Common myeloid progenitor, CD34-positive (primary cell): Measurements from ENCODE around the gene HAAO.
"Not testable (repeated sequence)": the region's sequence is repeated elsewhere in the genome, so short reads cannot be mapped to it uniquely, and the experiment has no call there.

Source experiments
- CTCF ChIA-PET: fragments of 350-600 bp; sonication (Branson Sonifier 250); formaldehyde crosslinking; loops from one replicate; lab custom pipeline; 2021; ENCODE audit warnings: antibody characterized with exemption; lab: Charles Lee
- POLR2A ChIA-PET: fragments of 350-600 bp; sonication (Branson Sonifier 250); formaldehyde crosslinking; loops from one replicate; lab custom pipeline; 2021; ENCODE audit warnings: antibody characterized with exemption; lab: Charles Lee
- DNase-seq, 3 donors: peaks; one replicate each; pipeline versions ENCODE4 v3.0.0 to v3.0.0-alpha.2; 2013
- H3K27ac ChIP-seq, 2 experiments: 1 replicate in 1 of 2; 2 replicates in 1 of 2; pipeline ENCODE4 v1.7.0; 2013; ENCODE audit warnings: inconsistent platforms in 2 of 2, low read length in 2 of 2, mild to moderate bottlenecking in 2 of 2, low read depth in 1 of 2, moderate library complexity in 1 of 2; ENCODE audit not compliant: severe bottlenecking in 2 of 2, insufficient read depth in 1 of 2, poor library complexity in 1 of 2
- H3K27me3 ChIP-seq, 5 experiments: replicated peaks in 2 of 5; 1 replicate in 3 of 5; 2 replicates in 2 of 5; pipeline versions ENCODE4 v1.6.1 to v1.7.0; 2013; ENCODE audit warnings: low read length in 4 of 5, mild to moderate bottlenecking in 2 of 5, moderate library complexity in 2 of 5, inconsistent platforms in 1 of 5; ENCODE audit not compliant: insufficient read depth in 5 of 5, control insufficient read depth in 4 of 5
- H3K36me3 ChIP-seq, 4 experiments: 1 replicate in 2 of 4; 2 replicates in 2 of 4; pipeline versions ENCODE4 v1.6.1 to v1.7.0; 2013; ENCODE audit warnings: low read length in 3 of 4, control low read depth in 1 of 4, mild to moderate bottlenecking in 1 of 4; ENCODE audit not compliant: control insufficient read depth in 4 of 4, insufficient read depth in 4 of 4
- H3K4me1 ChIP-seq, 4 experiments: 1 replicate in 3 of 4; 2 replicates in 1 of 4; pipeline versions ENCODE4 v1.6.1 to v1.7.1; 2013; ENCODE audit warnings: low read length in 3 of 4, mild to moderate bottlenecking in 3 of 4, control low read depth in 1 of 4, inconsistent platforms in 1 of 4, moderate library complexity in 1 of 4; ENCODE audit not compliant: control insufficient read depth in 4 of 4, insufficient read depth in 4 of 4; ENCODE audit errors: control extremely low read depth in 1 of 4
- H3K4me3 ChIP-seq, 7 experiments: 1 replicate in 4 of 7; 2 replicates in 3 of 7; pipeline versions ENCODE4 v1.5.1 to v1.7.0; 2013; ENCODE audit warnings: mild to moderate bottlenecking in 7 of 7, low read length in 6 of 7, moderate library complexity in 6 of 7, inconsistent platforms in 2 of 7, low read depth in 2 of 7, control low read depth in 1 of 7; ENCODE audit not compliant: insufficient read depth in 4 of 7, control insufficient read depth in 1 of 7; ENCODE audit errors: extremely low read depth in 1 of 7
- H3K9me3 ChIP-seq, 5 experiments: 1 replicate in 4 of 5; 2 replicates in 1 of 5; pipeline versions ENCODE4 v1.6.1 to v1.7.1; 2013; ENCODE audit warnings: low read length in 4 of 5, mild to moderate bottlenecking in 2 of 5, inconsistent platforms in 1 of 5, low read depth in 1 of 5, moderate library complexity in 1 of 5; ENCODE audit not compliant: control insufficient read depth in 4 of 5, insufficient read depth in 2 of 5; ENCODE audit errors: control extremely low read depth in 1 of 5
- WGBS: methylation state at CpG from one replicate; pipeline ENCODE4 v1.1.5; 2013; ENCODE audit not compliant: insufficient coverage; 5-methylcytosine and 5-hydroxymethylcytosine counted together

Gene HAAO

GRCh38 chr2:42742740-42743658 lies 49.4 kb downstream of the HAAO start:
- Histone ChIP-seq H3K4me1 (no peaks in the 10 kb centered on the region), H3K27me3 (no peaks in the 10 kb centered on the region), H3K4me3 (no peak overlapping the region), H3K36me3 (peaks cover 0 to 2% (median 0%) of the 10 kb centered on the region in 4 experiments), H3K27ac (no peak overlapping the region), H3K9me3 (peaks cover 0 to 14% (median 3%) of the 10 kb centered on the region in 5 experiments)
- ChIA-PET POLR2A (no interaction called here), CTCF (interaction anchor here (0.8 to 1.0 kb wide), 2 partner anchors 11 to 27 kb away, joined by 3 read pairs; no protein-coding TSS in a partner anchor)
- whole genome bisulfite sequencing, result 100% methylated on average over 2 of the region's 2 CpGs
- no peak for DNase-seq

GRCh38 chr2:42741140-42741539 lies 51.2 kb downstream of the HAAO start:
- ChIA-PET CTCF (no interaction called here), POLR2A (no interaction called here)
- Histone ChIP-seq H3K4me3 (no peak overlapping the region), H3K9me3 (peaks cover 3 to 30% (median 10%) of the 10 kb centered on the region in 5 experiments), H3K4me1 (no peaks in the 10 kb centered on the region), H3K27ac (no peak overlapping the region), H3K27me3 (no peaks in the 10 kb centered on the region), H3K36me3 (peaks cover 0 to 6% (median under 1%) of the 10 kb centered on the region in 4 experiments)
- no peak for DNase-seq
- WGBS, result no CpG with 5 or more reads among the region's 3 CpGs

- H3K4me1 ChIP-seq, result no peaks in the 10 kb centered on the region
- CTCF ChIA-PET, result interaction anchor here (0.8 kb wide), 1 partner anchor 15 kb away, joined by 3 read pairs; no protein-coding TSS in a partner anchor
- H3K27ac ChIP-seq, result no peak overlapping the region
- H3K4me3 ChIP-seq, result no peak overlapping the region
- peaks cover 0 to 6% (median 0%) of the 10 kb centered on the region in 4 experiments for H3K36me3 ChIP-seq
- POLR2A ChIA-PET, result no interaction called here
- H3K27me3 ChIP-seq, result no peaks in the 10 kb centered on the region
- peaks cover 8 to 47% (median 13%) of the 10 kb centered on the region in 5 experiments for H3K9me3 ChIP-seq
- no peak for DNase-seq
Observed at GRCh38 chr2:42736598-42737322, 55.6 kb downstream of the HAAO start.

GRCh38 chr2:42733852-42734251 lies 58.5 kb downstream of the HAAO start:
- Histone ChIP-seq H3K27me3 (no peaks in the 10 kb centered on the region), H3K4me1 (no peaks in the 10 kb centered on the region), H3K4me3 (no peak overlapping the region), H3K27ac (no peak overlapping the region), H3K9me3 (peaks cover 8 to 48% (median 13%) of the 10 kb centered on the region in 5 experiments), H3K36me3 (peaks cover 0 to 6% (median 0%) of the 10 kb centered on the region in 4 experiments)
- WGBS, result 100% methylated on average over 1 of the region's 1 CpG
- no peak for DNase-seq
- ChIA-PET CTCF (no interaction called here), POLR2A (no interaction called here)

DNA sequence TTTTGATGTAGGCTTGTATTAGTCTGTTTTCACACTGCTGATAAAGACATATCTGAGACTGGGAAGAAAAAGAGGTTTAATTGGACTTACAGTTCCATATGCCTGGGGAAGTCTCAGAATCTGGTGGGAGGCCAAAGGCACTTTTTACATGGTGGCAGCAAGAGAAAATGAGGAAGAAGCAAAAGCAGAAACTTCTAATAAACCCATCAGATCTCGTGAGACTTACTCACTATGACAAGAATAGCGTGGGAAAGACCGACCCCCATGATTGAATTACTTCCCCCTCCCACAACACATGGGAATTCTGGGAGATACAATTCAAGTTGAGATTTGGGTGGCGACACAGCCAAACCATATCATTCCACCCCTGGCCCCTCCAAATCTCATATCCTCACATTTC lies 61.1 kb downstream of the HAAO start:
- H3K9me3 ChIP-seq, result peaks cover 5 to 32% (median 6%) of the 10 kb centered on the region in 5 experiments
- H3K4me3 ChIP-seq, POLR2A ChIA-PET, H3K4me1 ChIP-seq, H3K27ac ChIP-seq, CTCF ChIA-PET, H3K36me3 ChIP-seq, DNase-seq, H3K27me3 ChIP-seq: not testable (repeated sequence)
- WGBS, result 73% methylated on average over 3 of the region's 4 CpGs

DNA sequence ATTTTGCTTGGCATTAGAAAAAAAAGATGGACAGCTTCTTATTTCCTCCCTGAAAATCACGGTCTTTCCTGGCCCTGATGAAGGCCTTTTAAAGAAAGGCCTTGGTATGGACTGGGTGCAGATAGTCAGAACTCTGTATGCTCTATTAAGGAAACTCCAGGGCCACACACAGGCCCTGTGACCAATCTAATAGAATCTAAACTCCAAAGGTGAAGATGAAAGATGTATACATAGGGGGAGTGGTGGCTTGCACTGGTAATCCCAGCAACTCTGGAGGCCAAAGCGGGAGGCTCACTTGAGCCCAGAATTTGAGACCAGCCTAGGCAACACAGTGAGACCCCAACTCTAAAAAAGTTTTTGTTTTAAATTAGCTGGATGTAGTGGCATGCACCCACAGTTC lies 65.7 kb downstream of the HAAO start:
- Histone ChIP-seq H3K27me3 (no peaks in the 10 kb centered on the region), H3K36me3 (no peaks in the 10 kb centered on the region), H3K4me1 (peaks cover 0 to 9% (median 6%) of the 10 kb centered on the region in 4 experiments), H3K9me3 (peaks cover 0 to 9% (median 2%) of the 10 kb centered on the region in 5 experiments), H3K4me3 (no peak overlapping the region), H3K27ac (no peak overlapping the region)
- WGBS, result 100% methylated on average over 2 of the region's 2 CpGs
- DNase-seq, result no peak
- ChIA-PET POLR2A (no interaction called here), CTCF (no interaction called here)
